HepG2 (cell line): ENCODE data around the gene PTK7. TPM values are rescaled to one million over a fixed set of nuclear protein-coding genes. Genes with fewer than 3 reads are reported as not detected.

Experiments used
- ATAC-seq: fragments of 200-7000 bp; cut with Tn5 transposase; 3 replicates; pipeline ENCODE4 v1.9.1; 2020; ENCODE audit warnings: mild to moderate bottlenecking, moderate library complexity
- BruUV-seq: library from RNA; stranded (reverse); fragments of 400-500 nt; replicated peaks from 2 replicates; lab custom pipeline; 2021; lab: Mats Ljungman, UMichigan
- CTCF ChIA-PET: fragments of 300-600 bp; formaldehyde crosslinking; extraction: SDS; loops from one replicate; lab custom pipeline; 2021; ENCODE audit warnings: low total read pairs, inconsistent platforms, low intra/inter-chr PET ratio; lab: Yijun Ruan, JAX
- POLR2A ChIA-PET: fragments of 350-600 bp; sonication (Branson Sonifier 250); formaldehyde crosslinking; loops from one replicate; lab custom pipeline; 2020; ENCODE audit warnings: antibody characterized with exemption, inconsistent platforms; lab: Yijun Ruan, JAX
- DNase-seq: peaks from one replicate; pipeline ENCODE4 v3.0.0-alpha.2; 2015; ENCODE audit warnings: low spot score
- FAIRE-seq: peaks from 3 replicates; lab custom pipeline; 2011; peaks lifted over from hg19 to GRCh38; lab: Jason Lieb, UNC
- H2AFZ ChIP-seq: one replicate; pipeline ENCODE4 v1.6.1; 2011; ENCODE audit warnings: low read length, inconsistent platforms
- H3K27ac ChIP-seq: fragments of 300-600 bp; 3 replicates; pipeline ENCODE4 v1.8.0; 2011; ENCODE audit warnings: mixed run types, mild to moderate bottlenecking, mixed read lengths, low read length, inconsistent platforms; ENCODE audit not compliant: insufficient read depth; ENCODE audit errors: extremely low read length
- H3K27me3 ChIP-seq, 2 experiments: fragments of 200-600 bp in 1 of 2; 2 replicates in 1 of 2; 3 replicates in 1 of 2; pipeline versions ENCODE4 v1.6.0 to v1.8.0; 2011; ENCODE audit warnings: low read length in 2 of 2, mild to moderate bottlenecking in 2 of 2, moderate library complexity in 2 of 2, inconsistent platforms in 1 of 2; ENCODE audit not compliant: insufficient read depth in 2 of 2, control insufficient read depth in 1 of 2
- H3K36me3 ChIP-seq, 2 experiments: fragments of 200-600 bp in 1 of 2; replicated peaks in 1 of 2; 2 replicates in 1 of 2; 3 replicates in 1 of 2; pipeline versions ENCODE4 v1.5.1 to v1.8.0; 2011; ENCODE audit warnings: low read length in 2 of 2, inconsistent platforms in 1 of 2; ENCODE audit not compliant: insufficient read depth in 2 of 2, control insufficient read depth in 1 of 2
- H3K4me1 ChIP-seq: 2 replicates; pipeline ENCODE4 v1.5.1; 2012; ENCODE audit warnings: low read length, inconsistent platforms; ENCODE audit not compliant: insufficient read depth
- H3K4me2 ChIP-seq: 2 replicates; pipeline ENCODE4 v1.6.0; 2011; ENCODE audit warnings: low read depth, low read length, inconsistent platforms
- H3K4me3 ChIP-seq, 3 experiments: fragments of 200-600 bp in 1 of 3; sonication (generic), shearing (Covaris generic) in 1 of 3; replicated peaks in 1 of 3; 2 replicates each; pipeline ENCODE4 v1.5.1; 2011 to 2016; ENCODE audit warnings: low read length in 3 of 3, inconsistent platforms in 2 of 3, low read depth in 2 of 3, mild to moderate bottlenecking in 2 of 3, control low read depth in 1 of 3, mixed read lengths in 1 of 3; ENCODE audit not compliant: insufficient read depth in 1 of 3
- H3K79me2 ChIP-seq: one replicate; pipeline ENCODE4 v1.6.1; 2011; ENCODE audit warnings: low read length, inconsistent platforms; ENCODE audit not compliant: insufficient read depth
- H3K9ac ChIP-seq: 2 replicates; pipeline ENCODE4 v1.6.0; 2011; ENCODE audit warnings: mild to moderate bottlenecking, low read depth, low read length, inconsistent platforms; ENCODE audit not compliant: insufficient read depth
- H3K9me3 ChIP-seq: 2 replicates; pipeline ENCODE4 v1.5.1; 2012; ENCODE audit warnings: mild to moderate bottlenecking, low read length
- H4K20me1 ChIP-seq: 2 replicates; pipeline ENCODE4 v1.6.0; 2011; ENCODE audit warnings: inconsistent platforms, mild to moderate bottlenecking, low read length, moderate library complexity; ENCODE audit not compliant: insufficient read depth
- AGO1 ChIP-seq: fragments of 200-400 bp; formaldehyde crosslinking; IDR thresholded peaks from 2 replicates; pipeline ENCODE4 v1.6.1; 2017; ENCODE audit warnings: mild to moderate bottlenecking, low read depth, low read length, moderate library complexity; ENCODE audit not compliant: poor library complexity, severe bottlenecking
- AGO2 ChIP-seq: fragments of 200-400 bp; formaldehyde crosslinking; optimal IDR thresholded peaks from 2 replicates; pipeline ENCODE3; 2017; ENCODE audit warnings: mild to moderate bottlenecking, low read depth, low read length, moderate library complexity
- CHD4 ChIP-seq: fragments of 200-600 bp; sonication (generic); IDR thresholded peaks from 2 replicates; pipeline ENCODE4 v1.7.0; 2017; ENCODE audit warnings: mild to moderate bottlenecking, low read length, borderline replicate concordance
- HNRNPLL ChIP-seq: fragments of 200-400 bp; formaldehyde crosslinking; IDR thresholded peaks from 2 replicates; pipeline ENCODE4 v1.6.1; 2017; ENCODE audit warnings: mild to moderate bottlenecking, low read depth, low read length; ENCODE audit not compliant: poor library complexity, severe bottlenecking
- KLF13 ChIP-seq: sonication (generic); formaldehyde crosslinking; IDR thresholded peaks from 2 replicates; pipeline ENCODE4 v1.4.0; 2020; ENCODE audit warnings: mild to moderate bottlenecking, missing genetic modification reagents
- POLR2AphosphoS2 ChIP-seq: IDR thresholded peaks from 2 replicates; pipeline ENCODE4 v1.6.1; 2011; ENCODE audit warnings: low read depth, low read length, improper control_type of control experiment
- RBFOX2 ChIP-seq: fragments of 200-400 bp; formaldehyde crosslinking; IDR thresholded peaks from 2 replicates; pipeline ENCODE4 v1.6.1; 2017; ENCODE audit warnings: low read depth, mild to moderate bottlenecking, low read length
- ZNF17 ChIP-seq: sonication (generic); formaldehyde crosslinking; IDR thresholded peaks from 2 replicates; pipeline ENCODE4 v1.5.0; 2020; ENCODE audit warnings: mild to moderate bottlenecking, missing genetic modification reagents
- ZNF205 ChIP-seq: IDR thresholded peaks from 2 replicates; pipeline ENCODE4 v1.6.1; 2018; ENCODE audit warnings: missing biosample characterization, missing genetic modification reagents
- ZSCAN21 ChIP-seq: sonication (generic); formaldehyde crosslinking; IDR thresholded peaks from 2 replicates; pipeline ENCODE4 v1.8.0; 2022; ENCODE audit warnings: mild to moderate bottlenecking, missing genetic modification reagents, moderate library complexity, borderline replicate concordance
- WGBS: methylation state at CpG from one replicate; pipeline ENCODE4 v1.1.6; 2017; ENCODE audit warnings: low lambda C conversion rate; 5-methylcytosine and 5-hydroxymethylcytosine counted together
- in situ Hi-C: cut with HindIII; loops from 2 replicates; pipeline ENCODE4 v1.10.0; 2017; ENCODE audit warnings: low pct_unique_long_range_greater_than_20kb; ENCODE audit not compliant: extremely low pct_ligation_motif_present
- intact Hi-C: fragments of 100-400 bp; cut with micrococcal nuclease; formaldehyde crosslinking; loops from one replicate; pipeline ENCODE4 v1.10.0; 2022; ENCODE audit not compliant: unreplicated experiment
- polyA plus RNA-seq, 8 experiments: library from polyadenylated mRNA; depleted of rRNA in 3 of 8; stranded (reverse) in 7 of 8; unstranded in 1 of 8; fragments of >200 nt; fragmentation: Illumina TruSeq in 4 of 8; extraction: Trizol in 4 of 8; gene quantifications; 2 replicates each; pipeline versions ENCODE4 v1.2.1 to v1.2.3, GENCODE V29; 2011 to 2016; ENCODE audit warnings: low read depth in 4 of 8, missing spikeins in 1 of 8, mixed read lengths in 1 of 8; ENCODE audit not compliant: insufficient read depth in 1 of 8
- total RNA-seq, 5 experiments: library from RNA; depleted of rRNA; stranded (reverse); fragments of >200 nt; fragmentation: Illumina TruSeq; extraction: Trizol; gene quantifications; 2 replicates each; pipeline ENCODE4 v1.2.3, GENCODE V29; 2016; ENCODE audit warnings: low read depth in 1 of 5

PTK7 gene
- total and polyA plus RNA-seq, 2 of the 13 experiments (the other 11 are each of a cell fraction or from before 2014, with no cell fraction given): 98.5 to 99.8 TPM

GRCh38 chr6:43178150-43178549 is 102.0 kb downstream of the PTK7 start:
- Histone ChIP-seq H3K36me3 (peaks cover 28 to 42% of the 10 kb centered on the region in 2 experiments), H3K9me3 (no peaks in the 10 kb centered on the region), H3K27ac (no peak overlapping the region), H3K4me1 (peaks cover 40% of the 10 kb centered on the region), H3K79me2 (peaks cover 20% of the 10 kb centered on the region), H2AFZ (no peak overlapping the region), H3K27me3 (no peaks in the 10 kb centered on the region; a peak in 1 of 5 replicates), H3K4me3 (no peak overlapping the region), H3K4me2 (no peak overlapping the region), H4K20me1 (peaks cover 23% of the 10 kb centered on the region), H3K9ac (no peak overlapping the region)
- in situ Hi-C loops (no loop called here), intact Hi-C loops (no loop called here)
- no peak for DNase-seq
- no peak for FAIRE-seq
- peak; percentile 20 for TF ChIP-seq AGO2
- TF ChIP-seq CHD4: no peak
- TF ChIP-seq ZNF205: no peak
- TF ChIP-seq RBFOX2: 0 out of 2 replicates have a peak, but pooled peaks have one; percentile 18
- CTCF ChIA-PET: no interaction called here
- POLR2A ChIA-PET: no interaction called here
- no peak for ATAC-seq
- BruUV-seq: no TSS peak
- WGBS: 97% methylated on average over 12 of the region's 12 CpGs

GRCh38 chr6:43178951-43179830 is 103.1 kb downstream of the PTK7 start:
- ChIA-PET POLR2A (no interaction called here), CTCF (no interaction called here)
- Histone ChIP-seq H2AFZ (no peak overlapping the region), H3K9ac (no peak overlapping the region), H3K27me3 (no peaks in the 10 kb centered on the region; a peak in 1 of 5 replicates), H3K36me3 (peaks cover 28 to 42% of the 10 kb centered on the region in 2 experiments), H3K79me2 (peaks cover 12% of the 10 kb centered on the region), H3K4me2 (no peak overlapping the region), H3K4me1 (peaks cover 33% of the 10 kb centered on the region), H3K9me3 (no peaks in the 10 kb centered on the region), H4K20me1 (peaks cover 13% of the 10 kb centered on the region), H3K27ac (no peak overlapping the region), H3K4me3 (no peak overlapping the region)
- no peak for FAIRE-seq
- 98% methylated on average over 20 of the region's 20 CpGs for WGBS
- ATAC-seq: no peak
- in situ Hi-C loops: no loop called here
- TF ChIP-seq AGO1 (peak; percentile 40), AGO2 (peak; percentile 62), ZNF17 (no peak), KLF13 (CRISPR knock-in tag) (no peak), HNRNPLL (peak; percentile 11), POLR2AphosphoS2 (peak; percentile 42; the same call in 1 of the 2 replicates), ZSCAN21 (CRISPR knock-in tag) (no peak)
- DNase-seq: no peak
- intact Hi-C loops: no loop called here
- no TSS peak for BruUV-seq
